CD4-positive, alpha-beta T cell treated with Interleukin-17A for 4 hours (primary cell): Measurements from ENCODE around the gene SPSB4.
A peak's percentile ranks its signal among the peaks of the same experiment; 100 is the strongest.

Experiments
- DNase-seq: peaks from one replicate; pipeline ENCODE4 v3.0.0-alpha.2; 2020; ENCODE audit warnings: mixed read lengths

Gene SPSB4

DNA sequence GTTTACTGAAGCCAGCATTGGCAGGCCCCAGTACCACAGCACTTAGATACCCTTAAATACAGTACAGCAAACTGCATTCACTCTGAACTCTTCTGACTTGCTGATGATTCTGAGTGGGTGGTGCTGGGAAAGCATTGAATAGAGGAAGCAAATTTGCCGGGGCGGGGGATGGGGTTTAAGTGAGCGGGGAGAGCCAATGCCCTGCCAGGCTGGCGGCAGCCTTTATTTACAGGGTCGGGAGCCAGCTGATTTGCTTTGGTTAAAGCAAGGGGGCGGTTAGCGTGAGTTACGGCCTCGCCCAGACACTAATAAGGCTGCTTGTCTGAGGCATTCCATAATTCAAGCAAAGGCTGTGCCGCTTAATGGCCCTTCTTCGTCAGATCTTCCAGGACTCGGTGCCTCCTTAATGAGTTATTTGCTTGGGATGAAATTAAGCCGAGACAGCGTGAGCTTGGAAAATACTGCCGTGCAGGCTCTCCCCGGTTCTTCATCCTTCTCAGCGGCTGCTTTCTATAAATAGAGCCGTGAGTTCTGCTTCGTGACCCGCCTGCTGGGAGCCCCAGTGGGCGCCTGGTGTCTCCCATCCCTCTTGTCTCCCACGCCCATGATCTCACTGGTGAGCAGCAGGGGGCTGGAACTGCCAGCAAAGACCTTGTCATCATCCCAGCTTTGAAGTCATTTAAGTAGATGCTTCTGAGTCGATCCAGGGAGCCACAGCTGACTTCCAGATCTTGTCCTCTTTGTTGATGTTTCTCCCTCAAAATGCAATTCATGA is 25.8 kb downstream of the SPSB4 start:
- DNase-seq: peak; percentile 28

DNA sequence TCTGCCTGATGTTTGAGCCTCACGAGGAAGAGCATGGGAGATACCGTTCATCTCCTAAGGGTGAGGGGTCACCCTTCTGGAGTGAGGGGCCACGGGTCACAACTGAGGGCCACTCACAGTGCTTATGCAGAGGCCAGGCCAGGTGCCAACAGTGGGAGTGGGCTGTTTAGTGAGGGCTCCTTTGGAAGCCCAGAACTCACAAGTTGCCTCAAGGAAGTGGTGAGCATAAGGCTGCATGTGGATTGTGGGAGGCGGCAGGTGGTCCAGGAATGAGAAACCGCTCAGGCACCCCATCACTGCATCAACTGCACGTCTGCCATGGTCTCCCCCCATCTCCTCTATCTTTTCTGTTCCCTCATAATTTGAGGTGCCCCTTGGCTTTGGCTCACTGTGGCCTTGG is 26.5 kb downstream of the SPSB4 start:
- no peak for DNase-seq

DNA sequence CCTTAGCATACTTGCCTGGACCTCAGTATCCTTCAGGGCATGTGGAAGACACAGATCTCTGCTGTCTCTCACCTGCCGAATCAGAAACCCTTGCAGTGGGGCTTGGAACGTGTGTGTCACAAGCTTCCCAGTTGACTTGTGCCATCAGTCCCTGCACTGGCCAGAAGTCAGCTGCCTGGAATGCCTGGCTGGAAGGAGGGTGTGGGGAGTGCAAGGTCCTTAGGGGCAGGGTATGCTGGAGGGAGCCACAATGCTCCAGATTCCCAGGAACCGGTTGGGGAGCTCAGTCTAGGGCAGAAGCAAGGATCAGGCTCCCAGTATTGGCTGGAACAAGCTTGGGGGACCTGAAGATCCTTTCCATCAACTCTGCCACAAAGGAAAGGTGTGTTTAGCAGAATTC is 27.1 kb downstream of the SPSB4 start:
- no peak for DNase-seq

DNA sequence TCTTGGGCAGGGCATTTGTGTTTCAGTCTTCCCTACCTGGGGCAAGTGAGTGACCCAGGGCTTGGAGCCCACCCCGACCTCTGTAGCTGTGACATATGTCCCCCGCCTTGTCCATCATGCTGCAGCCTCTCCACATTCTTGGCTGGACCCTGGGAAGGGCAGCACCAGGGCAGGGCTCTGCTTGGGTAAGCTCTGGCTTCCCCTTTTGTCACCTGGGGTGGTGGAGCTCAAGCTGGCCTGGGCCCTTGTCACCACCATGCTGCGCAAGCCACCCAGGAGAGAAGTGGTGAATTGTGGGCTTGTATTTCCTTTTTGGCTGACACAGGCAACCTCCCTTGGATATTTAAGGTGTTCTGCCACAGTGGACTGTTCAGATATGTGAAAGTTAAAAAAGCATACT is 29.3 kb downstream of the SPSB4 start:
- DNase-seq: no peak

DNA sequence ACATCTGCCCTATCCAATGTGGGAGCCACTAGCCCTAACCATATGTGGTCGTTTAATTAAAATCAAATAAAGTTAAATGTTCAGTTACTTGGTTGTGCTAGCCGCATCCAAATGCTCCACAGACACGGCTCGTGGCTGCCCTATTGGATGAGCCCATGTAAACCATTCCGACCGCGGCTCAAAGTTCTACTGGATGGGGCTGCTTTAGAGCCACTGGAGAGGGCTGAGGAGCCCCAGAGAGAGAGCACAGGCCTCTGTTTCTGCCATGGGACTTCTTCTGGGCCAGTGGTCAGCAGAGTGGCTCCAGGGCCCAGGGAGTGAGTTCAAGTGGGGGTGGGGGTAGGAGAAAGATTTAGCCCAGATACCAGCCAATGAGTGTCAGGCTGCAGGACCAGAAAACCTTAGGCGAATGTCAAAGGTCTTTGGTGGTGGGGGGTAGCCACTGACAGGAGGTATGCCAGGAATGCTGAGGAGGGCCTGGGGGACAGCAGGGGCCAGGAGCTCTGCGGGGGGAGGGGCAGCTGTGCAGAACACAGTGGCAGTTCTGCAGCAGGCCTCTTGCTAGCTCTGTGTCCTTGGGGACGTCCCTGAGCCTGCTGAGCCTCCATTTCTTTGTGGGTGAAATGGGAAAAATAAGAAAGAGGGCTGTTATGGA is 30.1 kb downstream of the SPSB4 start:
- DNase-seq: no peak

DNA sequence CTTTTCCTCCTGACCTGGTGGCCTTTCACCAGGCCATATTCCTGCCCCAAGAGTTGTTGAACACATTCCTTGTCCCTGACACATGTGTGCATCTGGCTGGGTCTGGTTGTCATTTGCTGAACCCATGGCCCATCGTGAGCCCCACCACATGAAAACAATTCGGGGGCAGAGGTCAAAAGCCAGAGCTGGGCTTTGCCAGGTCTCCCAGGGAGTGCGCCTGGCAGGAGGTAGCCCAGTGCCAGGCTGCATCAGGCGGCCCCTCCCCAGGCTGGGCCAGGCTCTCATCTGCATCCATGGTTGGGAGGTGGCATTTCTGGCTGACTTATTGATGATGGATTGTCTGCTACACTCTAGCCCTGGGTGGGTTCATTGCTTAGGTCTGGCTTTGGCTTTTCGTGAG is 30.9 kb downstream of the SPSB4 start:
- DNase-seq: no peak

DNA sequence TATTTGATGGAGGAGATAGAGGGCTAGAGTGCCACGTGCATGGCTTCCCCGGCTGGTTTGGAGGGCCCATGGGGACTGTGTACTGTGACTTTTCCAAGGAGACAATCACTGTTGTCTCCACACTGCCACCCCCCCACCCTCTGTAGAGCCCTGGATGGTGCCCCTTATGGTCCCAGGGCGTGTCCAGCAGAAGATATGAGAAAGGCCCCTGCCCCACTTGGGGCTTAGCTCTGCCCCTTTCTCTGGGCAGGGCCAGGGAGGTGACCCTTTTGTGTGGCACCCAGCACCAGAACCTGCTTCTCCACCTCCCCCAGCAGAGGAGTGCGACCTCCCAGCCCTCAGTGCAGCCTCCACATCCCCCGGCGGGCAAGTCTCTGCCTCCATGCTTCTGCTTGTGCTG is 32.1 kb downstream of the SPSB4 start:
- no peak for DNase-seq

DNA sequence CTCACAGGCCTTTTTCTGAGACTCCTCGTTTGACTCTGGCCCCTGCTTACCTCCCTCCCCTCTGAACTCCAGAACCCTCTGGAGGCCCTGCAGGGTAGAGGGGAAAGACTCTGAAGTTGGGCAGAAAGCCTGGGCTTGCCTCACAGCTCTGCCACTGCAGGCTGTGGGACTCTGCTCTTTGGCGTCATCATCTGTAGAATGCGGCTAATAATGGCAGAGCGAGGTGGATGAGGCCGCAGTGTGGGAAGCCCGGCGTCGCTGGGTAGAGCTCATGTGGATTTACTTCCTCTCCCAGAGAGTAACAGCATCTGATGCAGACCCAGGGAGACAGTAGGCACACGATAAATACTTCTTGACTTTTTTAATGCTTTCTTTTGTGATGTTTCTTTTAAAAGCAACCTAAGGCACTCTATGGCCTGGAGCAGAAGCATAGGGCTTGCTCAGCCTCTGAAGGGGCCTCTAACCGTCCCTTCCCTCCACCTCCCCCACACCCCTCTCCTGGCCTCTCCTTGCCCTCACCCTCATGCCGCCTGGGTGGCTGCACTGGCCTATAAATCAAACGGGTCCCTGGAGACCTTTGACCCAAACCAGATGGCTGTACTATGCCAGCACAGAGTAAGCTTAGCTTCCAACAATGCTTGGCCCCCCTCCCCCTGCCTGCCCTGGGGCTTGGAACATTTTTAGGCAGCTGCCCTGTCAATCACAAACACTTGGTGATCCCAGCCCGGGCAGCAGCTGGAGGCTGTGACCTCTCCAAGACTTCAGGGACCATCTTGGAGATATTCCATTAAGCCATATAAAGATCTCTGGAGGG is 32.9 kb downstream of the SPSB4 start:
- no peak for DNase-seq

DNA sequence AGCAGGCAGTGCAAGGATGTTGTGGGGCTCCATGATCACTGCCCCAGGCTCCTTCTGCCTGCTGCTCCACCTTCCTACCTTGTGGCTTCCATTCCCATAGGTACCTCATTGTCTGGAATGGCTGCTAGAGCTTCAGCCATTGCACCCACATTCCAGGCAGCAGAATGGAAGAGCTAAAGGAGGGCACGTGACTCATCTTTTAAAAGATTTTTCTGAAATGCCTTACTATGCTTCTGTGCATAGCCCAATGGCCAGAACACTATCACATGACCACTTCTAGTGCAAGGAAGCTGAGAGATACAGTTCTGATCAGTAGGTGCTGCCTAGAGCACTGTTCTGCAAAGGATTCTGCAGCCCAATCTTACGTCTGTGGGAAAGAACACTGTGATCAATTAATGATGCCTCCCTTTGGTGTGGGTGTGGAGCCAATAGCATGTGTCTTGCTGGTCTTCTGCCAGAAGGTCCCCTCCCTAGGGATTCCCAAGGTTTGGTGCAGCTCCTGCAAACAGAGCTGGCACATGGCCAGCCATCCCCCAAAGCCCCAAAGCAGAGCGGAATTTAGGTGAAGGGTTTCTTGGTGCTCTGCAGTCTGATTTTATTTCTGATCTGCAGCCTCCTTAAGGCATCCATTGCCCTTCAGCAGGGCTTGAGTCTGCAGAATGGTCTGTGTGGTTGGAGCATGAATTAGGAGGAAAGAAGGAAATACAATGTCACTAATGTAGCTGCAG is 34.4 kb downstream of the SPSB4 start:
- no peak for DNase-seq

DNA sequence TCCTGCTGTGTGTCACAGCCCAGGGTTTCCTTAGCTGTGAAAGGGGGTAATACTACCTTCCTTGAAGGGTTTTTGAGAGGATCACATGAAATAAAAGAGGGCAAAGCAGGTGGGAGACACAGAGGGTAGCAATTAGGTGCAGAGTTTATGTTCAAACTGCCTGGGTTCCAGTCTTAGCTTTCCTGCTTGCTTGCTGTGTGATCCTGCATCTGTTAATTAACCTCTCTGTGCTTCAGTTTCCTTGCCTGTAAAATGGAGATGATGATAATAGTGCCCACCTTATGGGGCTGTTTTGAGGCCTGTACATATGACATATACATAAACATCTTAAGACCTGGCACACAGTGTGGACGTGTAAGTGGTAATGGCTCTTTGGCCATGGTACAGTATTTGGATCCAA is 35.0 kb downstream of the SPSB4 start:
- no peak for DNase-seq

DNA sequence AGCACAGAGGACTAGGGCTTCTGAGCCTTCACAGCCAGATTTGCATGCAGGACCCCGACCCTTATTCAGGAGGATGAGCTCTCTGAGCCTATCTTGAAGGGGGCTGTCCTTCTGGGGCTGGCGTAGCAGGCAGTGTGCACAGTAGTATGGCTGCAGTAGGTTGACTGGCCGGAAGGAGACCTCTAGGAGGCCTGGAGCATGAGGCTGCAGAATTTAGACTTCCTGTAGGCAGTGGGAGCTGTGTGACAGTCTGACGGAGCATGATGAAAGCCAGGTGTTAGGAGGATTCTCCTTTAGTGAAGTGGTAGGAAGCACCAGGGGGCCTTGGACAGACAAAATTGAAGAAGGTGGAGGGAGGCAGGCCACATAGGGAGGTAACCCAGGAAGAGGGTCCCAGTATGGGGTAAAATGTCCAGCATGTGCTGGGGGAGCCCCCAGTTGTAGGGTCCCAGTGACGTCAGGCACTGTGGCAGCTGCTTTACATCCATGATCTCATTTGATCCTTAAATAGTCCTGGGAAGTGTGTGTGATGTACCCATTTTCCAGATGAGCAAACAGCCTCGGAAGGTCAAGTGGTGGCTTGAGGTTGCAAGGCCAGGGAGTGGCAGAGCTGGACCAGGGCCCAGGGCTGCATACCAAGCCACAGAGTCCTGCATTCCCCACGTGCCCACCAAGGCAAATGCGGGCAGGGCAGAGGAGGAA is 36.1 kb downstream of the SPSB4 start:
- no peak for DNase-seq

DNA sequence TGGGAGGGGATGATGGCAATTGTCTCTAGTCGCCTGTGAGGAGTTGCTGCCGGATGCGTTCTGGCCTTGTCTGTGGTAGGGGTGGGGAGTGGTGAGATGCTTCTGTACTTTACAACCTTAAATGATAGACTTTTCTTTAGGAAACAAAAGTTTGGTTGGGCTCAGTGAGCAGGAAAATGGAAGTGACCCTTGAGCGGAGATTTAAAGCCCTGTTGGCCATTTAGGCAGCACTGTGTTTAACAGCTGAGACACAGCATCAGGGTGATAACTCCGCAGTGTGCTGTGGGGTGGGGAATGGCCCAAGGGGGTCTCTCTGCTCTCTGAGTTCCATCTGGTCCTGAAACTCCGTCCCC is 36.6 kb downstream of the SPSB4 start:
- DNase-seq: no peak

DNA sequence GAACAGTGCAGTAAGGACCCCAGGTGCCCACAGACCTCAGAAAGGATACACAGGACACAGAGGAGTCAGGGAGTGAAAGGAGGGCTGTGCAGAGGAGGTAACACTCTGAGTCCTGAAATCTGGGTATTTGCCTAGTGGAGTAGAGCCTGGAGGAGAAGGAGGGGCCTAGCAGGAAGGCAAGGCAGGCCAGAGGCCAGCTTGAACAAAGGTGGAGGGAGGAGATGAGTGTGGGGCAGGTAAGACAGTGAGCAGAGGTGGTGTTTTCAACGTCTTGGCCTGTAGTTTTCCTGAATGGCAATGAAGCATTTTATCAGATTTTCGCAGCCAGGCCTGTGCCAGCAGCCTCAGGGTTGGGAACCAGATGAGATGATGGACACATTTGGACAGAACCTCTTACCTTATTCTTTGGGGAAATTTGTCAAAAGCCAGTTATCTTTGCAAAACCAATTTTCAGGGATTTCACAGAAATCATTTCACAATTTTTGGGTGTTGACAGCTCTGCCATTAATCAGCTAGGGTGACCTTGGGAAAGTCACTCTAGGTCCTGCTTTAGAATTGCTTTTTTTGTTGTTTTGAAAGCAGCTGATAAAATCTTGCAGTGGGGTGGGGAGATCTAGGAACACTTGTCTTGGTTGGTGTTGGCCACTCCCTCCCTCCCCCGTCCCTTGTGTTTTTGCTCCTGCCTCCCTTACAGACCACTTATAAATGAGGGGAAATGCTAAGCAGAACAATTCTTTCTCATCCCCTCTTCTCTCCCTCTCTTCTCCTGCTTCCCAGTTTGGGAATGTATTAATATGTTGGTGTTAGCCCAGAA is 38.4 kb downstream of the SPSB4 start:
- DNase-seq: no peak

DNA sequence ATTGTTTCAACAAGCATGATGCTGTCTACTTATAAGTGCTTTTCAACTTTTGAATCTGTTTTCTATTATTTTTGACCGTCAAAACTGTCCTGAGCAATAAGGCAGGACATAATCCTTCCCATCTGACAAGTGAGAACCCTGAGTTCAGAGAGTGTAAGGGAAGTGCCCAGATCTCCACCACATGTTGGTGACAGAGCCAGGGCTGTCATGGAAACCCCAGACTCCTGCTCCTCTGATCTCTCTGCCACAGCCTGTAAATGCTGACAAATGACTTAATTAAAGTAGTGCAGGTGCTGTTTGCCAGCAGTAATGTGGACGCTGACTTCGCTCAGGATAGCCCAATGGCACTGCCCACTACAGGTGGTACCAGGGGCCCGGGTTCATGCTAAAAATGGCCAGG is 40.3 kb downstream of the SPSB4 start:
- DNase-seq: no peak

DNA sequence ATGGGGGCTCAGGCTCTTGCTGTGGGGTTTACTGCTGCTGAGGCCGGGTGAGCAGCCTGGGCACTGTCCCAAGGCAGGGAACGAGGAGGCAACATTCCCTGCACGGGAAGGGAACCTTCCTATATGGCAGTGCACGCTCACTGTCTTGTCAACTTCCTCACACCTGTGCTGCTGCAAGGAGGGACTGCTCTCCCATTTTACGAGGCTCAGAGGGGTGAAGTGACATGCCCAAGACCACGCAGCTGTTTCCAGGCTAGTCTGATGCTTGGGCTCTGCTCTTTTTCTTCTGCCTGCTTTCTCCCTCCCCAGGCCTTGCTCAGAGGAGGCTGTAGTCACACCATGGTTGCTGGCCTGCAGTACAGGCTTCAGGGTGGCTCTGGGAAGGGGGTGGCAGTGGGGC is 41.5 kb downstream of the SPSB4 start:
- no peak for DNase-seq

DNA sequence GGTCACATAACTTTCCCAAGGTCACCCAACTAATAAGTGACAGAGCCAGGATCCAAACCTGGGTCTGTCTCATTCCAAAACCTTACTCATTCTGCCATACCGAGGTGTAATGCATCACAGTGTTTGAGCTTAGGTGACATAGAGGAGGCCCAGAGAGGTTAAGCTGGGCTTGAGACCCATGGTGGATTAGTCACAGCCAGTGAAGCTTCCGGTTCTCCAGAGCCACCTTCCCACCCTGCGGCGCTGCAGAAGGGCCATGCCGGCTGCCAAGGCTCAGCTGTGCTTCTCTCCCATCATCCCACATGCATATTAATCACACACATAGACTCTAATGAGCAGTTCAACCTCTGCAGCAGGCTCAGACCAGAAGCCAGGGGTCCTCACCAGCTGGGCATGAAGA is 42.2 kb downstream of the SPSB4 start:
- DNase-seq: no peak

DNA sequence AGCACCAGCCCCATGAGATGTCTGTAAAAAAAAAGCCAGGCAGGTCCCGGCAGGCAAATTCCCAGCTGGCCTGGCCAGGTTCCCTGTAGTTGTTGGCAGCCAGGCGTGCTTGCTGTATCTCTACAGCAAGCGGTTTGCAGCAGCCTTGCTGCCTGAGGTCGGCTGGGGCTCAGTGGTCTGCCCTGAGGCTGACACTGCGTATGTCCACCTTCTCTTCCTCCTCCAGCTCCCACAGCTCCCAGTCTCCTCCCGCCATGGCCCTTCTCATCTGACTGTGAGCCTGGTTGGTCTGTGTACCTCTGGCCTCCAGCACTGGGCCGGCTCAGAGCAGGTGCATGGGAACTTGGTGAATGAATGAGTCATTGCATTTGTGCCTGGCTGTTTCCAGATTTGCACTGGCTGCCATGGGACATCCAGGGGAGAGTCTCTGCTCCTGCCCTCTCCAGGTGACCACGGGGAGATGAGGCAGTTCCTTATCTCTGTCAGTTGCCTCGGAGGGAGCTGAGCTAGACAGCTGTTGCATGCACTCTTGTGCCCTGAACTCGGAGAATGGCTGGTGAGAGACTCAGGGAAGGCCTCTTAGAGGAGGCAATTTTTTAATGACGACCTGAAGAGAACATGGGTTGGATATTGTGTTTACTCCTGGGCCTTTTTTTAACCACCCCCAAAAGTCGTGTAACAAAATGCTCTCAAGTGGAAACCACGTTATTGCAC is 43.0 kb downstream of the SPSB4 start:
- DNase-seq: no peak

DNA sequence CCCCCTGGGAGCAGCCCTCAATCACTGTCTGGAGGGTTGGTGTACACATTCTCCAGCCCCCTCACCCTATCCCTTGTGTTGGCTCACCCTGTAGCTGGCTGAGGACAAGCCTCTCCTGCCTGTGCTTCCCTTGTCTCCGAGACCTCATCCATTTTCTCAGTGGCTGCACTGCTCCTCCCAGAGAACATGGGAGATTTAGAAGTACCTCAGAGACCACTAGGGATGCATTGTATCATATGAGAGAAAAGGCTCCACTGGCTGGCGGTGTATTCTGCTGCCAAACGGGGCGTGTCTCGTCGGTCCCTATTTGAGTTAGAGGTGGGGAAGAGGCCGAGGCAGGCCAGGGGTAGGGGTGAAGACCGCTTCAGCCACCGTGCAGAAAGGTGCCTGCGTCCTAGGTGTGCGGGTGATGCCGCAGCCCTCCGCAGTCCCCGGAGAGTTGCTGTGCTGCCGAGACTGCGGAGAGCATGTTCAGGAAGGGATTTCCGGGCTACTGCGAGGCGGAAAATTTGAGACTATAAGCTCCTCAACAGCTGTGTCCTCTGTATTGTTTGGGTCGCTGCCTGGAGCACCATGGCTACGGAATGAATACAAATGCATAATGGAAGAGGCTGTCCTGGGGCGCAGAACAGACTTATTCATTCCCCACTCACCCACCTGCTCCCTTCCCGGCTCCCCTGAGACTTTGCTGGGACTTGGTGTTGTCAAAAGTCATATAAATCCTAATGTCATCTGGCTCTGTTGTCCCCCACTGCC is 43.8 kb downstream of the SPSB4 start:
- no peak for DNase-seq

DNA sequence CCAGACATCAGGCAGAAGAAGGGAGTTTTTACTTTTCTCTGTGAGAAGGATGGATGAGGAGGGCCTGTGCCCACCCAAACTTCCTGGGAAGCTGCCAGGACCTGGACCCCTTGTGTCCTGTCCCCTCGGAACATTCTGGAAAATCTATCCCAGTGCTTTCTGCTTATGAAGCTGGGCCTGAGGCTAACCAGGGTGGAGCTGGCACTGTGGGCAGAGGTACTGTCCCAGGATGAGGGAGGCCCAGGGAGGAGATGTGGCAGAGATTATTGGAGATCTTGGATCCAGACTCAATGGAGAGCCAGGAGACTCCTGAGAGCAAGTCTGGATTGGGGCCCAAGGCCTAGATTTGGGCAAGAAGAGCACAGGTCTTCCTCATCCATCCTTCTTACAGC is 44.4 kb downstream of the SPSB4 start:
- DNase-seq: no peak

DNA sequence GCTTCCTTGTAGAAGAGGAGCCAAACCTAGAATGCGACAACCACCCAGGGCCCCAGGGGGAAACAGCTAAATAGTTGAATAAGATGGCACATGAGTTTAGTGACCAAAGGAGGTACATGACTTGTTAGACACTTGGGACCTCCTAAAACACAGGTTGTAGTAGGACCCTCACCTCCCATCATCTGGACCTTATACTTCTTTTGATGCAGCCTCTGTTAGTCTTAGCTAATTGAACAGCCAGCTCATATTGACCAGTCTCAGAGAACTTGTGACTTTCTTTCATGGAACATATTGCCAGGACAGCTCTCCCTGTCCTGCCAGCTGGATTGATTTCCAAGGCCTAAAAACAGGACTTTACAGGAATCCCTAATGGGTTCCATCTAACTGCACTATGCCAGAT is 45.0 kb downstream of the SPSB4 start:
- DNase-seq: no peak
